Spinal cord (tissue), 10 donors: ENCODE data around the gene PREPL. TPM values are rescaled to one million over a fixed set of nuclear protein-coding genes. Genes with fewer than 3 reads are reported as not detected.

ENCODE experiments used
- DNase-seq, 6 donors: peaks; one replicate each; pipeline versions ENCODE4 v3.0.0 to v3.0.0-alpha.2; 2013 to 2015; ENCODE audit warnings: low spot score in 6 of 6, low read depth in 4 of 6
- H3K27ac ChIP-seq: one replicate; pipeline ENCODE4 v1.5.1; 2013; ENCODE audit warnings: low read depth, low read length, control low read depth
- H3K27me3 ChIP-seq: one replicate; pipeline ENCODE4 v1.6.1; 2013; ENCODE audit warnings: low read length; ENCODE audit not compliant: control insufficient read depth, insufficient read depth
- H3K36me3 ChIP-seq: one replicate; pipeline ENCODE4 v1.6.1; 2013; ENCODE audit warnings: low read length; ENCODE audit not compliant: control insufficient read depth, insufficient read depth
- H3K4me1 ChIP-seq: one replicate; pipeline ENCODE4 v1.6.1; 2013; ENCODE audit warnings: low read length; ENCODE audit not compliant: control insufficient read depth, insufficient read depth
- H3K4me3 ChIP-seq: one replicate; pipeline ENCODE4 v1.5.1; 2013; ENCODE audit warnings: low read depth, low read length, control low read depth
- H3K9me3 ChIP-seq: one replicate; pipeline ENCODE4 v1.6.1; 2013; ENCODE audit warnings: low read length; ENCODE audit not compliant: control insufficient read depth, insufficient read depth
- WGBS: methylation state at CpG from one replicate; pipeline ENCODE4 v1.1.5; 2013; ENCODE audit warnings: missing lambda C conversion rate; ENCODE audit not compliant: insufficient coverage; 5-methylcytosine and 5-hydroxymethylcytosine counted together
- polyA plus RNA-seq, 2 donors: library from polyadenylated mRNA; unstranded; fragments of 120-200 nt; gene quantifications; one replicate each; pipeline ENCODE4 v1.2.1, GENCODE V29; 2013; ENCODE audit not compliant: insufficient read length in 2 of 2
- total RNA-seq, 2 donors: library from RNA; depleted of rRNA in 1 of 2; stranded (reverse); fragments of 120-200 nt in 1 of 2; fragments of >200 nt in 1 of 2; gene quantifications; one replicate each; pipeline versions ENCODE4 v1.2.3 to v1.2.4, GENCODE V29; 2013 to 2014
- donor health status: healthy.

Gene PREPL
- total and polyA plus RNA-seq, 4 donors: 118 to 316 (median 214) TPM

DNA sequence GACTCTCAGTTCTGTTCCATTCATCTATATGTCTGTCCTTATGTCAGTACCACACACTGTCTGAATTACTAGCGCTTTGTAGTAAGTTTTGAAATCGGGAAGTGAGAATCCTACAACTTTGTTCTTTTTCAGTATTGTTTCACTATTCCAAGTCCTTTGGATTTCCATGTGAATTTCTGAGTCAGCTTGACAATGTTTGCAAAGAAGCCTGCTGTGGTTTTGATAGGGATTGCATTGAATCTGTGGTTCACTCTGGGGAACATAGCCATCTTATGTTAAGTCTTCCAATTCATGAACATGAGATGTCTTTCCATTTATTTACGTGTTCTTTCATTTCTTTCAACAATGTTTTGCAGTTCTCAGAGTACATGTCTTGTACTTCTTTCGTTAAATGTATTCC is 71.0 kb downstream of the PREPL start:
- no peak overlapping the region for H3K4me3 ChIP-seq
- H3K36me3 ChIP-seq: no peaks in the 10 kb centered on the region
- H3K4me1 ChIP-seq: no peaks in the 10 kb centered on the region
- H3K27me3 ChIP-seq: no peaks in the 10 kb centered on the region
- no CpG with 5 or more reads among the region's 4 CpGs for WGBS
- DNase-seq: peak in 1 of 6 donors; percentile 17
- no peaks in the 10 kb centered on the region for H3K9me3 ChIP-seq
- no peak overlapping the region for H3K27ac ChIP-seq

DNA sequence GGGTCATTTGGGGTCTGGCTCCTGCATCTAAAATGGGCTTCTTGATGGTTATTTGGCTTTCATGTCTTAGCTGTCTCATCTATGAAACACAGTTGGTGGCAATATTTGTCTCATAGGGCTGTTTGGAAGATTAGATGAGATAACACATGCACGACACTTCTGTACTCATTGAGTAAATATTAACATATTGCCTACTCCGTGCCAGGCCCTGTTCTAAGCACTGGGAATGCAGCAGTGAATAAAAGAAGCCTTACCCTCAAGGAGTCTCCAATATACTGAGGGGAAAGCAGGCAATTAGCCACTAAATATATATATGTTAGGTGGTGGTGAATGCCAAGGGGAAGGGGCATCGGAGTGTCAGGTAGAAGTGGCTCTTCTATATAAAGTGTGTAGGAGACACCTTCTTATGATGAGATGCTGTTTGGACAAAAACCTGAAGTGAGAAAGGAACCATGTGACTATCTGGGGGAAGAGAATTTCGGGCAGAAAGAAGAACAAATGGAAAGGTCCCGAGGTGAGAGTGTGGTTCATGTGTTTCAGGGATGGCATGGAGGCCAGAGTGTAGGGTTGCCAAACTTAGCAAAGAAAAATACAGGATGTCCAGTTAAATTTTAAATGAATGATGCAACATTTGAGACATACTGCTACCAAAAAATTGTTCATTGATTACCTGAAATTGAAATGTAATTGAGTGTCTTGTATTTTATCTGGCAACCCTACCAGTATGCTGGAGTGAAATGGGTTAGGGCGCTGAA is 74.2 kb downstream of the PREPL start:
- H3K36me3 ChIP-seq: no peaks in the 10 kb centered on the region
- H3K4me1 ChIP-seq: no peaks in the 10 kb centered on the region
- no peak for DNase-seq
- no peaks in the 10 kb centered on the region for H3K9me3 ChIP-seq
- H3K27ac ChIP-seq: no peak overlapping the region
- H3K27me3 ChIP-seq: no peaks in the 10 kb centered on the region
- 88% methylated on average over 3 of the region's 6 CpGs for WGBS
- no peak overlapping the region for H3K4me3 ChIP-seq

DNA sequence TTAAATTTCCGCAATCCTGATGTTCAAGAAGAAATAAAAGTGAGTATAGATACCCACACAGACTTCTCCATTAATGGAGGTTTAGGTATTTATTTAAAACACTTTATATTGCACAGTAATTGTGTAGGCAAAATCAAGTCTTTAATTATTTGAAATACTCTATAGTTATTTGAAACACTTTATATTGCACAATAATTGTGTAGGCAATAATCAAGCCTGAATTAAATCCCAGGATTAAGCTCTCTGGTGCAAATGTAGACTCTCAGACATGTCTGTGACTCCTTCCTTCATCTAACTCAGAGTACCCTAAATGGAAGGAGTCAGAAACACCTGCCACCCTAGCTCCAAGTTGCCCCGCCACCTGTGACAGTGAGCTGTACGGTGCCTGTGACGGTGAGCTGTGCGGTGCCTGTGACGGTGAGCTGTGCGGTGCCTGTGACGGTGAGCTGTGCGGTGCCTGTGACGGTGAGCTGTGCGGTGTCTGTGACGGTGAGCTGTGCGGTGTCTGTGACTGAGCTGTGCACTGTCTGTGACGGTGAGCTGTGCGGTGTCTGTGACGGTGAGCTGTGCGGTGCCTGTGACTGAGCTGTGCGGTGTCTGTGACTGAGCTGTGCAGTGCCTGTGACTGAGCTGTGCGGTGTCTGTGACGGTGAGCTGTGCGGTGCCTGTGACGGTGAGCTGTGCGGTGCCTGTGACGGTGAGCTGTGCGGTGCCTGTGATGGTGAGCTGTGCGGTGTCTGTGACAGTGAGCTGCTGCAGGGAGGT is 75.0 kb downstream of the PREPL start:
- 92% methylated on average over 24 of the region's 26 CpGs for WGBS
- no peaks in the 10 kb centered on the region for H3K27me3 ChIP-seq
- no peak overlapping the region for H3K27ac ChIP-seq
- H3K4me3 ChIP-seq: no peak overlapping the region
- H3K9me3 ChIP-seq: no peaks in the 10 kb centered on the region
- DNase-seq: no peak
- H3K36me3 ChIP-seq: no peaks in the 10 kb centered on the region
- H3K4me1 ChIP-seq: no peaks in the 10 kb centered on the region

- Histone ChIP-seq H3K4me1 (no peaks in the 10 kb centered on the region), H3K4me3 (no peak overlapping the region), H3K9me3 (no peaks in the 10 kb centered on the region), H3K27ac (no peak overlapping the region), H3K27me3 (no peaks in the 10 kb centered on the region), H3K36me3 (no peaks in the 10 kb centered on the region)
- no peak for DNase-seq
- 72% methylated on average over 4 of the region's 5 CpGs for WGBS
Observed at GRCh38 chr2:44285174-44285573, 76.1 kb downstream of the PREPL start.

GRCh38 chr2:44283116-44283666 is 78.1 kb downstream of the PREPL start:
- no CpG with 5 or more reads among the region's 1 CpG for WGBS
- no peaks in the 10 kb centered on the region for H3K36me3 ChIP-seq
- no peaks in the 10 kb centered on the region for H3K9me3 ChIP-seq
- no peaks in the 10 kb centered on the region for H3K27me3 ChIP-seq
- no peaks in the 10 kb centered on the region for H3K4me1 ChIP-seq
- no peak overlapping the region for H3K4me3 ChIP-seq
- DNase-seq: no peak
- H3K27ac ChIP-seq: no peak overlapping the region

DNA sequence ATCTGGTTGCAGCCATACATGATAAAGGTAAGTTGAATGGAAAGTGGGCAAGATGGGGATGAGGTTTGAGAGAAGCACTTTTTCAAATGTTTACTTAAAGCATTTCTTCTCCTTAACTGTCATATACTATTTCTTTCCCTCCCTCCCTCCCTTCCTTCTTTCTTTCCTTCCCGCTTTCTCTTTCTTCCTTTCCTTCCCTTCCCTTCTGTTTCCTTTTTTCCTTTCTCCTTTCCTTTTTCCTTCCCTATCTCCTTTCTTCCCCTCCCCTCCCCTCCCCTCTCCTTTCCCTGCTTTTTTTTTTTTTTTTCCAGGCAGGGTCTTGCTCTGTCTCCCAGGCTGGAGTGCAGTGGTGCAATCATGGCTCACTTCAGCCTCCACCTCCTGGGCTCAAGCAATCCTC is 80.4 kb downstream of the PREPL start:
- Histone ChIP-seq H3K4me3 (no peak overlapping the region), H3K27ac (no peak overlapping the region), H3K36me3 (no peaks in the 10 kb centered on the region), H3K4me1 (no peaks in the 10 kb centered on the region), H3K27me3 (no peaks in the 10 kb centered on the region), H3K9me3 (no peaks in the 10 kb centered on the region)
- WGBS: 100% methylated on average over 1 of the region's 1 CpG
- DNase-seq: no peak

DNA sequence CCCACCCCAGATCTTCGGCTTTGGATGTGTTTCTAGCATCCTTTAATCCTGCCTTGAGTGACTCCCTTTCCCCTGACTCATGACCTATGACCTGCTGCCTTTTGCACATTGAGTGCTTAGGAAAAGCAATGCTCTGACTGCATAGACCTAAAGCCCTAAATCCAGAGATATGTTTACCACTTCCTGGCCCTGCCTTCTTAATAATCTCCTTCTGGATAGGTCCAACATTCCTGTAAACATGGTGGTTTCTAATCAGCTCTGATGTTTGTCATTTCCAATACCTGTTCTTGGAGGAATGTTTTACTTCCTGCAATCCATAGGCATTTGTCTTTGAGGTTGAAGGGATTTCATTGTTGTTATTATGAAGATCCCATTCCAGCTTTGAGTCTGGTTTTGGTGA is 83.8 kb downstream of the PREPL start:
- WGBS: 100% methylated on average over 1 of the region's 1 CpG
- H3K4me1 ChIP-seq: no peaks in the 10 kb centered on the region
- no peak overlapping the region for H3K4me3 ChIP-seq
- H3K27ac ChIP-seq: no peak overlapping the region
- no peak for DNase-seq
- no peaks in the 10 kb centered on the region for H3K9me3 ChIP-seq
- no peaks in the 10 kb centered on the region for H3K27me3 ChIP-seq
- no peaks in the 10 kb centered on the region for H3K36me3 ChIP-seq

DNA sequence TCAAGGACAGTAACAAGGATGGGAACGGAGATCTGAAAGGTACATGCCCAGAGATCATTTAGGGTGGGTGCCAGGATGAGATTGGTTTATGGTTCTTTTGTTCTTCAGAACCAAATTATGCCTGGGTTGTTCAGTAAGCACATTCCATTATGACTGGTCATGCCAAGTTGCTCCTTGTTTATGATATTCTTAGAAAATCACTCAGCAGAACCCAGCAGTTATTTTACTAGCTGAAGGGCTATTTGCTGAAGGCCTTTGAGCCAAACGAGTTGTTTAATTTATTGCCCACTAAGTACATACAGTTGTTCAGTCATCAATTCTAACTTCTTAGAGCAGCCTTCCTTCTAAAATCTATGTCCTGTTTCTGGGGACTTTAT is 85.4 kb downstream of the PREPL start:
- peak in 1 of 6 donors; percentile 30 for DNase-seq
- Histone ChIP-seq H3K27me3 (no peaks in the 10 kb centered on the region), H3K9me3 (no peaks in the 10 kb centered on the region), H3K36me3 (no peaks in the 10 kb centered on the region), H3K27ac (no peak overlapping the region), H3K4me3 (no peak overlapping the region), H3K4me1 (no peaks in the 10 kb centered on the region)
- WGBS: 60% methylated on average over 1 of the region's 2 CpGs

GRCh38 chr2:44273596-44273995 is 87.7 kb downstream of the PREPL start:
- no peak for DNase-seq
- WGBS: 86% methylated on average over 2 of the region's 2 CpGs

More at GRCh38 chr2:44273596-44273995, 87.7 kb downstream of the PREPL start:
- Histone ChIP-seq H3K4me3 (no peak overlapping the region), H3K9me3 (no peaks in the 10 kb centered on the region), H3K36me3 (no peaks in the 10 kb centered on the region), H3K27me3 (no peaks in the 10 kb centered on the region), H3K4me1 (no peaks in the 10 kb centered on the region), H3K27ac (no peak overlapping the region)
